HG02973 (cell line): Measurements from ENCODE around the gene MMUT.
"Not testable (repeated sequence)": the region's sequence is repeated elsewhere in the genome, so short reads cannot be mapped to it uniquely, and the experiment has no call there.

Experiments used
- ATAC-seq: cut with Tn5 transposase; IDR thresholded peaks from one replicate; pipeline ENCODE4 v1.9.1; 2021; ENCODE audit warnings: moderate library complexity; ENCODE audit not compliant: unreplicated experiment

The MMUT gene

GRCh38 chr6:49462927-49463611 is at the start of gene MMUT, which contains the start of gene CENPQ:
Gene MMUT, minus strand, starts transcription at chr6:49463253. Its CDS starts 3,787 bp downstream, at chr6:49459466.
Gene CENPQ, plus strand, starts transcription at chr6:49463370. Its CDS starts 6,807 bp downstream, at chr6:49470177.
- peak; percentile 98 for ATAC-seq

- ATAC-seq = no peak
Observed at GRCh38 chr6:49509342-49509741, 46.3 kb upstream of the MMUT start.

- ATAC-seq = no peak
Observed at GRCh38 chr6:49506569-49507111, 43.6 kb upstream of the MMUT start.

GRCh38 chr6:49504666-49505065 is 41.6 kb upstream of the MMUT start:
- no peak for ATAC-seq

DNA sequence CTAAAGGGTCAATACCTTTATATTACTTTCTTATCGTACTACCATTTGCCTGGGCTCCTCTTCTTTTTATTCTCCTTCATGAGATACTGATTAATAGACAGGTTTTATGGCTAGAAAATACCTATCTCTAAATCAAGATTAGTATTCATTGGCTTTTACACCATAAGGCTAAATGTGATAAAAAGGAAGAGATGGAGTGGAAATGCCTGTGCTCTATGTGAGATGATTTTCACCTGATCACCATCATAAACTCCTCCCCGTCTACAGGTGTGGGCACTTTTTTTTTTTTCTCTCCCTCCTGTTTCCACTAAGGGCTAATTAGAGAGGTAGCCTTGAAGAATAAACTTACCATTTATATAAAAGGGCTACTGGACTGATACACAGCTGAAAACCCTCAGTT is 36.6 kb upstream of the MMUT start, which contains the start of gene GLYATL3:
Gene GLYATL3, plus strand, starts transcription at position 301 of the 400 bp plus-strand sequence. CDS start 12,068 bp downstream, outside the sequence.
- no peak for ATAC-seq

GRCh38 chr6:49499126-49499525 is 36.1 kb upstream of the MMUT start:
- no peak for ATAC-seq

DNA sequence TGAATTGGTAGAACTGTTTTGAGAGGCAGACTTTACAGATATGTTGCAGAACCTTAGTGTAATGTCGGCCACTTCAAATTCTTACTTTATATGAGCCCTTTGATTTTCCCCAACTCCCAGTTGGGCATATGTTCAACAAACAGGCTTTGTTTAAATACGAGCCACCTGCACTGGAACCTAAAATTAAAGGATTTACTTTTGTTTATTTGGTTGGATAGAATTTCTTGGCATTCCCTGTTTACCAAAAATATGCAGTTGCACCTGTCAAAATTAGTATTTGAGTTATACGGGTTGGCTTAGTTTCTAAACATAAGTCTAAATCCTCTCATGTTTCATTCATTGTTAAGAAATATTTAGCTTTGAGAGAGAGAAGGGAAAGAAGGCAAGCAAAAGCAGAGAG is 34.3 kb upstream of the MMUT start:
- ATAC-seq = no peak

DNA sequence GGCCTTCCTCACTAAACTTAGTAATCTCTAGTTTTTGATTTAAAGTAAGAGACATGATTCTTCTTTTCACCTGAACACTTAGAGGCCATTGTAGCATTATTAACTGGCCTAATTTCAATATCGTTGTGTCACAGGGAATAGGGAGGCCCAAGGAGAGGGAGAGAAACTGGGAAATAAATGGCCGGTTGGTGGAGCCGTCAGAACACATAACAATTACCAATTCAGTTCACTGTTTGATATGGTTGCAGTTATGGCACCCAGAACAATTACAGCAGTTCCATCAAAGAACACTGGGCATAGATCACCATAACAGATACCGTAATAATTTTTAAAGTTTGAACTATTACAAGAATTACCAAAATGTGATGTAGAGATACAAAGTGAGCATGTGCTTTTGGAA is 27.6 kb upstream of the MMUT start:
- no peak for ATAC-seq

DNA sequence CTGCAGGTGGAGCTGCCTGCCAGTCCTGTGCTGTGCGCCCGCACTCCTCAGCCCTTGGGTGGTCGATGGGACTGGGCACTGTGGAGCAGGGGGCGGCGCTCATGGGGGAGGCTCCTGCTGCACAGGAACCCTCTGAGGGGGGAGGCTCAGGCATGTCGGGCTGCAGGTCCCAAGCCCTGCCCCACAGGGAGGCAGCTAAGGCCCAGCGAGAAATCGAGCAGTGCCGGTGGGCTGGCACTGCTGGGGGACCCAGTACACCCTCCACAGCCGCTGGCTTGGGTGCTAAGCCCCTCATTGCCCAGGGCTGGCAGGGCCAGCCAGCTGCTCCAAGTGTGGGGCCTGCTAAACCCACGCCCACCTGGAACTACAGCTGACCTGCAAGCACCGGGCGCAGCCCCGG is 20.3 kb upstream of the MMUT start:
- ATAC-seq = not testable (repeated sequence)

DNA sequence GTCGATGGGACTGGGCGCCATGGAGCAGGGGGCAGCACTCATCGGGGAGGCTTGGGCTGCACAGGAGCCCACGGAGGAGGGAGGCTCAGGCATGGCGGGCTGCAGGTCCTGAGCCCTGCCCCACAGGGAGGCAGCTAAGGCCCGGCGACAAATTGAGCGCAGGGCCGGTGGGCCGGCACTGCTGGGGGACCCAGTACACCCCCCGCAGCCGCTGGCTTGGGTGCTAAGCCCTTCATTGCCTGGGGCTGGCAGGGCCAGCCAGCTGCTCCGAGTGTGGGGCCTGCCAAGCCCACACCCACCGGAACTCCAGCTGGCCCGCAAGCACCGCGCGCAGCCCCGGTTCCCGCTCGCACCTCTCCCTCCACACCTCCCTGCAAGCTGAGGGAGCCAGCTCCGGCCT is 18.8 kb upstream of the MMUT start:
- not testable (repeated sequence) for ATAC-seq

GRCh38 chr6:49479308-49479970 is 16.4 kb upstream of the MMUT start:
- no peak for ATAC-seq

GRCh38 chr6:49476564-49476963 is 13.5 kb upstream of the MMUT start:
- ATAC-seq = not testable (repeated sequence)

- ATAC-seq = no peak
Observed at GRCh38 chr6:49468042-49468441, 5.0 kb upstream of the MMUT start.

DNA sequence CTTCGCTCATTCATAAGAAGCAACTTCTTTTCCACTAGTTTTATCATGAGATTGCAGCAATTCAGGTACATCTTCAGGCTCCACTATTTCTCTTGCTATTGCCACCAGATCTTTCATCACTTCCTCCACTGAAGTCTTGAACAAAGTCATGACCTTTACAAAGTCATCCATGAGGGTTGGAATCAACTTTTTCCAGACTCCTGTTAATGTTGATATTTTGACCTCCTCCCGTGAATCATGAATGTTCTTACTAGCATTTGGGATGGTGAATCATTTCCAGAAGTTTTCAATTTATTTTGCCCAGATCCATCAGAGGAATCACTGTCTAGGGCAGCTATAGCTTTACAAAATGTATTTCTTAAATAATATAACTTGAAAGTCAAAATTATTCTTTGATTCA is 1.6 kb upstream of the MMUT start:
- ATAC-seq = no peak

GRCh38 chr6:49463612-49463967 is 537 bp upstream of the MMUT start:
- peak; percentile 2 for ATAC-seq

DNA sequence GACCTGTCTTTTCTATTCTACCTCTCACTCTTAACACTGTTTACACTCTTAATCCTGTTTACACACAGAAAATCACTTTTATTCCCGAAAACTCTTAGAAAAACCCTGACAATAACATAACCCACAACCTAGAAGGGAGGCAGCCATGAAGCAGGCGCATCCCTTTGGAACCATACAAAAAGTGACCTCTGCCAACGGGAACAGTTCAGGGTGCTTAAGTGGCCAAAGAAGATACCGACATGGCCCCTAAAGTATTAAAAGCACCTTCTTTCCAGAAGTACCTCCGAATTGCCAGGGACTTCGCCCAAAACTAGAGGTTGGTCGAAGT is 490 bp downstream of the MMUT start:
- peak; percentile 10 for ATAC-seq

DNA sequence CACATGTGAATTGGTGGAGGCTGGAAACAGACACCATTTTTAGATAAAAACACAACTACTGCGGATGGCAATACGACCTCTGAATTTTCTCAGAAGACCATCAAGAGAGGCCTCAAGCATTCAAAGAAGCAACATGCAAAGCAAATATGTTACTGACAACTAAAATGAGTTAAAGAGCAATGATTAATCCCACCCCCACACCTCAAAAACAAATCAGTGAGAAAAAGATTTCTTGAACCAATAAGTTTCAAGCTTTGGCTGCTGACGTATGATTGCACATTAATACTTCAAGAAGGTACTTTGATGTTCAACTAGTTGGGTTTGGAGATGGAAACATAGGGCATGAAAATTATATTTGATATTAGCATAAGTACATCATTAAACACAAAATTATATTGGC is 982 bp downstream of the MMUT start:
- ATAC-seq = no peak

DNA sequence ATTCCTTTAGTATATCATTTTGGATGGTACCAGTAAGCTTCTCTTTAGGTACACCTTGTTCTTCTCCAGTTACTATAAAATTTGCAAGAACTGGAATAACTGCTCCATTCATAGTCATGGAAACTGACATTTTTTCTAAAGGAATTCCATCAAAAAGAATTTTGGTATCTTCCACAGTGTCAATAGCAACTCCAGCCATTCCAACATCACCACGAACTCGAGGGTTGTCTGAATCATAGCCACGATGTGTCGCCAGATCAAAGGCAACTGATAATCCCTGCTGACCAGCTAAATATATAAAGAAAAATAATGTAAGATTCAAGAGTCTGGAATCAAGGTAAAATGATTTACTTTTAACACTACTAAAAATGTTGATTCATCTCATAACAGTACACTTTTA is 5.3 kb downstream of the MMUT start:
- no peak for ATAC-seq

GRCh38 chr6:49454787-49455709 is 8.0 kb downstream of the MMUT start:
- ATAC-seq = peak; percentile 69

DNA sequence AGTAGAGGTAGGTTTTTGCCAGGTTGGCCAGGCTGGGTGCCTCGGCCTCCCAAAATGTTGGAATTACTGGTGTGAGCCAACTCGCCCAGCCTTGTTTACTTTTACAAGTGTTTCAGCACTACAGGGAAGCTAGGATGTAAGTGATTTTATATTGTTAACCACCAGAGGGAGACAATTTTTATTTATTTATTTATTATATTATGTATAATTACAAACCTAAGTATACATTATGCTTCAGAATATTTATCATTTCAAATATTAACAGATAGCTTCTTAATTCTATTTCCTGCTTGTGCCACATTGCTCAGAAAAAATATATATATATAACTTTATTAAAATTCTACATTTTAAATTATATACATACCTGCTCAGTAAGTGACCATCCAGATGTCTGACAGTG is 9.8 kb downstream of the MMUT start:
- no peak for ATAC-seq

DNA sequence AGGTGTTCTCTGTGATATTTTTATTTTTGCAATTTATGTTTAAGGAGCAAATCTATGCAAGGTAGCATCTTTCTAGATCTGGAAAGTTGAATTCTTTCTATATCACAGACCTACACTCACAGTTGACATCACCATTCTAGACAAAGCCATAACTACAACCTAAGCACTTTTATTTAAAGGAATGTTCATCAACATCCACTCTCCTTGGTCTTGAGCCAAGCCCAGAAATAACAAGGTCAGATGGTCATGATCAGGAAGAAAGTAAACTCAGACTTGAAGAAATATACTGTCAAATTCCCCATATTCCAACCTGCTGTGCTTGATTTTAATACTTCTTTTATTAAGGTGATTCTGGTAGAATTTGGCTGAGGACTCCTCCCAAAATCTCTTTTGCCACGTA is 32.2 kb downstream of the MMUT start:
- ATAC-seq = no peak
